Upper lobe of right lung (tissue), 1 donor: ENCODE data around the gene RNF217. TPM values are rescaled to one million over a fixed set of nuclear protein-coding genes. Genes with fewer than 3 reads are reported as not detected.

ENCODE experiments used
- ATAC-seq: fragments of 200-7000 bp; cut with Tn5 transposase; one replicate; pipeline ENCODE4 v1.9.1; 2020; ENCODE audit warnings: mild to moderate bottlenecking, moderate library complexity
- DNase-seq: peaks from one replicate; pipeline ENCODE4 v3.0.0-alpha.2; 2020
- H3K27ac ChIP-seq: fragments of 200-600 bp; one replicate; pipeline ENCODE4 v1.8.0; 2022
- H3K27me3 ChIP-seq: fragments of 200-600 bp; one replicate; pipeline ENCODE4 v1.8.0; 2022; ENCODE audit warnings: mild to moderate bottlenecking
- H3K36me3 ChIP-seq: fragments of 200-600 bp; one replicate; pipeline ENCODE4 v1.8.0; 2022
- H3K4me1 ChIP-seq: fragments of 200-600 bp; one replicate; pipeline ENCODE4 v1.8.0; 2022
- H3K4me3 ChIP-seq: fragments of 200-600 bp; one replicate; pipeline ENCODE4 v1.8.0; 2022; ENCODE audit warnings: mild to moderate bottlenecking
- H3K9me3 ChIP-seq: fragments of 200-600 bp; one replicate; pipeline ENCODE4 v1.8.0; 2022
- CTCF ChIP-seq: fragments of 200-600 bp; IDR thresholded peaks from one replicate; pipeline ENCODE4 v1.8.0; 2022; ENCODE audit warnings: antibody characterized with exemption
- intact Hi-C: fragments of 100-400 bp; cut with DNase I; formaldehyde crosslinking; loops from one replicate; pipeline ENCODE4 v1.11.0; 2022
- total RNA-seq: library from RNA; stranded (reverse); fragmentation: NEBNext Ultra II Directional; extraction: Animal tissue kit (Norgen Biotek cat#: 25700); gene quantifications from one replicate; pipeline ENCODE4 v1.2.1, GENCODE V29; 2021
- donor health status: DM: no; HTN: yes; CAD: no; lungs with severe emphysema.

RNF217 gene
- total RNA-seq, 1 donor from 2014 or later: 29.2 TPM

GRCh38 chr6:125076482-125076742 lies 114.2 kb downstream of the RNF217 start:
- no peak overlapping the region for H3K27ac ChIP-seq

GRCh38 chr6:125077453-125077852 lies 115.2 kb downstream of the RNF217 start:
- intact Hi-C loops: no loop called here
- Histone ChIP-seq H3K27me3 (no peaks in the 10 kb centered on the region), H3K4me1 (no peaks in the 10 kb centered on the region), H3K9me3 (no peaks in the 10 kb centered on the region), H3K4me3 (no peak overlapping the region), H3K27ac (no peak overlapping the region), H3K36me3 (peaks cover 20% of the 10 kb centered on the region)
- ATAC-seq (no peak), DNase-seq (no peak)
- no peak for TF ChIP-seq CTCF

More at GRCh38 chr6:125076482-125076742, 114.2 kb downstream of the RNF217 start:
- no peak overlapping the region for H3K4me3 ChIP-seq
- no peak for DNase-seq
- no peak for TF ChIP-seq CTCF
- H3K9me3 ChIP-seq: no peaks in the 10 kb centered on the region
- intact Hi-C loops: no loop called here
- H3K27me3 ChIP-seq: no peaks in the 10 kb centered on the region
- no peaks in the 10 kb centered on the region for H3K4me1 ChIP-seq
- ATAC-seq: no peak
- H3K36me3 ChIP-seq: peaks cover 20% of the 10 kb centered on the region

GRCh38 chr6:125078602-125079321 lies 116.5 kb downstream of the RNF217 start:
- DNase-seq: no peak
- intact Hi-C loops: no loop called here
- Histone ChIP-seq H3K4me3 (no peak overlapping the region), H3K9me3 (no peaks in the 10 kb centered on the region), H3K27me3 (no peaks in the 10 kb centered on the region), H3K4me1 (no peaks in the 10 kb centered on the region), H3K36me3 (peaks cover 32% of the 10 kb centered on the region), H3K27ac (no peak overlapping the region)
- TF ChIP-seq CTCF: no peak
- ATAC-seq: no peak

- H3K9me3 ChIP-seq: no peaks in the 10 kb centered on the region
- intact Hi-C loops: no loop called here
- TF ChIP-seq CTCF: no peak
- ATAC-seq (no peak), DNase-seq (no peak)
- H3K27ac ChIP-seq: no peak overlapping the region
- H3K4me3 ChIP-seq: no peak overlapping the region
- no peaks in the 10 kb centered on the region for H3K27me3 ChIP-seq
- H3K36me3 ChIP-seq: peaks cover 17% of the 10 kb centered on the region
- H3K4me1 ChIP-seq: no peaks in the 10 kb centered on the region
Observed at GRCh38 chr6:125082908-125083683, 120.9 kb downstream of the RNF217 start.

- Histone ChIP-seq H3K36me3 (peaks cover 12% of the 10 kb centered on the region), H3K4me1 (no peaks in the 10 kb centered on the region), H3K27ac (no peak overlapping the region), H3K9me3 (no peaks in the 10 kb centered on the region), H3K4me3 (no peak overlapping the region), H3K27me3 (no peaks in the 10 kb centered on the region)
- no peak for TF ChIP-seq CTCF
- intact Hi-C loops: no loop called here
- ATAC-seq (no peak), DNase-seq (no peak)
Observed at GRCh38 chr6:125083684-125083990, 121.4 kb downstream of the RNF217 start.
